ENCODE results near the gene RNF144B.

- TF ChIP-seq CTCF (conservative IDR thresholded peaks at IDR 0.05 in 1 of 2, IDR thresholded peaks at IDR 0.05 in 1 of 2; ENCODE audit: low read depth in 1 of 2, low read length in 2 of 2) (no peak), EZH2 (IDR thresholded peaks at IDR 0.05; ENCODE audit: low read length, missing control alignments) (no peak)
Observed at GRCh38 chr6:18371010-18371409, 16.1 kb upstream of the RNF144B start.

All from fibroblast of lung (primary cell).